HL-60 (cell line): ENCODE results near the gene SFXN1.

ENCODE experiments used
- GABPA ChIP-seq: IDR thresholded peaks from 2 replicates; pipeline ENCODE4 v1.6.1; 2012; ENCODE audit warnings: low read depth
- POLR2AphosphoS5 ChIP-seq: IDR thresholded peaks from 2 replicates; pipeline ENCODE4 v1.6.1; 2012; ENCODE audit warnings: low read depth
- TF ChIP-seq, protein P1 (sequence below): IDR thresholded peaks from one replicate; pipeline ENCODE4 v1.5.1; 2011; ENCODE audit warnings: low read length, control low read depth, inconsistent platforms; ENCODE audit not compliant: insufficient read depth
- TF ChIP-seq, protein P2 (sequence below): IDR thresholded peaks from 2 replicates; pipeline ENCODE4 v1.6.1; 2012; ENCODE audit warnings: low read depth; ENCODE audit not compliant: insufficient replicate concordance

DNA sequence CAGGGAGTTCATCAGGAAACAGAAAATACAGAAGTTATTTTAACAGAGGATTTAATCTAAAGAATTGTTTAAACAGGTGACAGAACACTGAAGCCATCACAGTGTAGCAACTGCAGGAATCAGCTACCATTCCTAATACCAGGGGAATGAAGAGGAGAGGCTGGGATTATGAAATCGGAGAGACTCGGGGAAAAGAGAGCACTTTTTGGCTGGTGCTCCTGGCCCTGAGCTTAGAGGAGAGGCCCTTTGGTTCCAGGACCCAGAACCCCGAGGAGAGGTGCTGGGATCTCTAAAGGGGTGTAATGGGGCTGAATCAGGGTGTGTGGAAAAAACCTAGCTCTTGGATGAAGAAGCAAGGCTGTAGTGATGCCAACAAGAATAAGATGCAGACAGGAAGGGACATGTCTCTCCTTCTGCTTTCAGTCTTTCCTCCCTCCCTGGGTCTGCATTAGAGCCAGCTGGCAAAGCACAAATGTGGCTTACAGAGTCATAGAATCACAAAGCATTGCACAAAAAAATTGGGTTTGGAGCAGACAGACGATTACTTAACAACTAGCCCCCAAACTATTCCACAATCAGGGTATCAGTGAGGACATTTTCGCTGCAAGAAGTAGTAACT lies 11.6 kb upstream of the SFXN1 start:
- TF ChIP-seq, protein P1, sequence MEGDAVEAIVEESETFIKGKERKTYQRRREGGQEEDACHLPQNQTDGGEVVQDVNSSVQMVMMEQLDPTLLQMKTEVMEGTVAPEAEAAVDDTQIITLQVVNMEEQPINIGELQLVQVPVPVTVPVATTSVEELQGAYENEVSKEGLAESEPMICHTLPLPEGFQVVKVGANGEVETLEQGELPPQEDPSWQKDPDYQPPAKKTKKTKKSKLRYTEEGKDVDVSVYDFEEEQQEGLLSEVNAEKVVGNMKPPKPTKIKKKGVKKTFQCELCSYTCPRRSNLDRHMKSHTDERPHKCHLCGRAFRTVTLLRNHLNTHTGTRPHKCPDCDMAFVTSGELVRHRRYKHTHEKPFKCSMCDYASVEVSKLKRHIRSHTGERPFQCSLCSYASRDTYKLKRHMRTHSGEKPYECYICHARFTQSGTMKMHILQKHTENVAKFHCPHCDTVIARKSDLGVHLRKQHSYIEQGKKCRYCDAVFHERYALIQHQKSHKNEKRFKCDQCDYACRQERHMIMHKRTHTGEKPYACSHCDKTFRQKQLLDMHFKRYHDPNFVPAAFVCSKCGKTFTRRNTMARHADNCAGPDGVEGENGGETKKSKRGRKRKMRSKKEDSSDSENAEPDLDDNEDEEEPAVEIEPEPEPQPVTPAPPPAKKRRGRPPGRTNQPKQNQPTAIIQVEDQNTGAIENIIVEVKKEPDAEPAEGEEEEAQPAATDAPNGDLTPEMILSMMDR = no peak
- TF ChIP-seq, protein P2, sequence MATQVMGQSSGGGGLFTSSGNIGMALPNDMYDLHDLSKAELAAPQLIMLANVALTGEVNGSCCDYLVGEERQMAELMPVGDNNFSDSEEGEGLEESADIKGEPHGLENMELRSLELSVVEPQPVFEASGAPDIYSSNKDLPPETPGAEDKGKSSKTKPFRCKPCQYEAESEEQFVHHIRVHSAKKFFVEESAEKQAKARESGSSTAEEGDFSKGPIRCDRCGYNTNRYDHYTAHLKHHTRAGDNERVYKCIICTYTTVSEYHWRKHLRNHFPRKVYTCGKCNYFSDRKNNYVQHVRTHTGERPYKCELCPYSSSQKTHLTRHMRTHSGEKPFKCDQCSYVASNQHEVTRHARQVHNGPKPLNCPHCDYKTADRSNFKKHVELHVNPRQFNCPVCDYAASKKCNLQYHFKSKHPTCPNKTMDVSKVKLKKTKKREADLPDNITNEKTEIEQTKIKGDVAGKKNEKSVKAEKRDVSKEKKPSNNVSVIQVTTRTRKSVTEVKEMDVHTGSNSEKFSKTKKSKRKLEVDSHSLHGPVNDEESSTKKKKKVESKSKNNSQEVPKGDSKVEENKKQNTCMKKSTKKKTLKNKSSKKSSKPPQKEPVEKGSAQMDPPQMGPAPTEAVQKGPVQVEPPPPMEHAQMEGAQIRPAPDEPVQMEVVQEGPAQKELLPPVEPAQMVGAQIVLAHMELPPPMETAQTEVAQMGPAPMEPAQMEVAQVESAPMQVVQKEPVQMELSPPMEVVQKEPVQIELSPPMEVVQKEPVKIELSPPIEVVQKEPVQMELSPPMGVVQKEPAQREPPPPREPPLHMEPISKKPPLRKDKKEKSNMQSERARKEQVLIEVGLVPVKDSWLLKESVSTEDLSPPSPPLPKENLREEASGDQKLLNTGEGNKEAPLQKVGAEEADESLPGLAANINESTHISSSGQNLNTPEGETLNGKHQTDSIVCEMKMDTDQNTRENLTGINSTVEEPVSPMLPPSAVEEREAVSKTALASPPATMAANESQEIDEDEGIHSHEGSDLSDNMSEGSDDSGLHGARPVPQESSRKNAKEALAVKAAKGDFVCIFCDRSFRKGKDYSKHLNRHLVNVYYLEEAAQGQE = no peak
- TF ChIP-seq GABPA (no peak), POLR2AphosphoS5 (no peak)
